ENCODE results near the gene HDAC11.
"Not testable (repeated sequence)": the region's sequence is repeated elsewhere in the genome, so short reads cannot be mapped to it uniquely, and the experiment has no call there.

Gene HDAC11

GRCh38 chr3:13470894-13471574, 9.1 kb upstream of the HDAC11 start:
- no peak for DNase-seq (ENCODE audit: low spot score)

DNA sequence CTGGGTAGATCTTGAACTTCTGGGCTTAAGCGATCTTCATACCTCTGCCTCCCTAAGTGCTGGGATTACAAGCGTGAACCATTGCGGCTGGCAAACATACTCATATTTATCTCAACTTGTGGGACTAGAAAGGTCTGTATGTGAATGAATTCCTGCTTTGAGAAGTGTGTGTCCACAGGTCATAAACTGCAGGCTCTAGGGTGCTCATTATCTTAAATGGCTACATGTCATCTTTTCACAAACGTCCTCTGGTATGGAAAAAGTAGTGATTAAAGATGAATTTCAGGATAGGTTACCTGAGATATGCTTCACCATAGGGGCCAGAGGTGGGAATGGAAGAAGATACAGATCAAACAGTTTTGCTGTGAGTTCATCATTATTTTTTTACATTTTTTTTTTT, 7.8 kb upstream of the HDAC11 start:
- DNase-seq (ENCODE audit: low spot score) = no peak

DNA sequence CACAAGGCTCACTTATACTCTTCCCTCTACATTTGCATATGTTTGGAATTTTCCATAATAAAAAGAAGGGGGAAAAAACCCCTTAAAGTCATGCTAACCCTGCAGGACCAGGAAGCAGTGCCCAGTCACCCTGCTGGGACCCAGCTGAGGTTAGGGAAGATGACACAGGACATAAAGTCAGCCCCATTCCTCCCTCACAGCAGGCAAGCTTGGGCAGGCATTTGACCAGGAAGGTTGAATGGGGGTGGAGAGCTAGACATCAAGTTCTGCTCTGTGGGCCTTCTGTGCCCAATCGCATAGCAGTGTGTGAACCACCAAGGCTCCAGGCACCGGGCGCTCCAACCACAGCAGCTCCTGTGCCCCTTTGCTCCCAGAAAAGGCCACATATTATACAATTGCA, 7.1 kb upstream of the HDAC11 start:
- DNase-seq (ENCODE audit: low spot score) = no peak

GRCh38 chr3:13474021-13474420, 6.1 kb upstream of the HDAC11 start:
- no peak for DNase-seq (ENCODE audit: low spot score)

- no peak for DNase-seq (ENCODE audit: low spot score)
Measured at GRCh38 chr3:13474776-13475303, 5.3 kb upstream of the HDAC11 start.

DNA sequence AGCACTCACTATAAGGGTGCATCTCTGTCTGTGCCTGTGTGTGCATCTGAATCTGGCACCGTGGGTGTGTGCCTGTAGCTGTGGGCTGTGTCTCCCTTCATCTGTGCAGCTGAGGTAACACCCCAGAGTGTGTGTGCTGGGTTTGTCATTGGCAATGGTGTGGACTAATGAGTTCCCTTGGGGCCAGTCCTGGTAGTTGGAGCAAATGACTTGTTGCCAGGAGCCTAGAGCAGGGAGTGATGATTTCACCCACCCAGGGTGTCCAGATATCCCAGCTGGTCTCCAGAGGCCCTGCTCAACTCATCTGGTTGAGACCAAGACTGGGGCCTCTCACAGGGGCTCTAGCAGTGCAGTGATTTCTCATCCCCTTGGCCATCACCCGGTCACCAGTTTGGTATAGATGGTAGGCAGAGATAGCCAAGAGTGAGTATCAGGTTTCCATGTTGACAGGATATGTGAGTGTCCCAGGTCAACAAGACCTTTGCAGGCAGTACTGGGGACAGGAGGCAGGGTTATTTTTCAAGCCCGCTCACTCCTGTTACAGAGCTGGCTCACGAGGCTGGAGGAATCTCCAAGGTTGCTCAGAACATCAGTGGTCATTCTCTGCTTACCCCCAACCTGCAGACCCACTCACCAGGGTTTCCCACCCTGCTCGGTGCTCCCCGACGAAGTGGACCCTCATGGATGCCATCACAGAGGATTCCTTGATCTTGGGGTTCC, 4.1 kb upstream of the HDAC11 start:
- DNase-seq (ENCODE audit: low spot score) = peak; percentile 85

GRCh38 chr3:13477943-13478342, 2.2 kb upstream of the HDAC11 start:
- peak; percentile 47 for DNase-seq (ENCODE audit: low spot score)

DNA sequence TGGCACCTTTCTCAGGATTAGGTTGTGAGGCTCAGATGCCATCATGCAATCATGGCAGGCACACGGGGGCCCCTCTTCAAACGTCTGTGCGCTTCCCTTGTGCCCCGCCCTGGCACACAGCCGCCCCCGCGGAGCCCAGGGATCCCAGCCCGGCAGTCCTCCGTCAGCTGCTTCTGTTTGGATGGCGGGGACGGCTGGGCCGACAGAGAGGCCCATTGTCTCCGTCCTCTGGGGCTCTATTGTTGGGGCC, 849 bp upstream of the HDAC11 start:
- no peak for DNase-seq (ENCODE audit: low spot score)

DNA sequence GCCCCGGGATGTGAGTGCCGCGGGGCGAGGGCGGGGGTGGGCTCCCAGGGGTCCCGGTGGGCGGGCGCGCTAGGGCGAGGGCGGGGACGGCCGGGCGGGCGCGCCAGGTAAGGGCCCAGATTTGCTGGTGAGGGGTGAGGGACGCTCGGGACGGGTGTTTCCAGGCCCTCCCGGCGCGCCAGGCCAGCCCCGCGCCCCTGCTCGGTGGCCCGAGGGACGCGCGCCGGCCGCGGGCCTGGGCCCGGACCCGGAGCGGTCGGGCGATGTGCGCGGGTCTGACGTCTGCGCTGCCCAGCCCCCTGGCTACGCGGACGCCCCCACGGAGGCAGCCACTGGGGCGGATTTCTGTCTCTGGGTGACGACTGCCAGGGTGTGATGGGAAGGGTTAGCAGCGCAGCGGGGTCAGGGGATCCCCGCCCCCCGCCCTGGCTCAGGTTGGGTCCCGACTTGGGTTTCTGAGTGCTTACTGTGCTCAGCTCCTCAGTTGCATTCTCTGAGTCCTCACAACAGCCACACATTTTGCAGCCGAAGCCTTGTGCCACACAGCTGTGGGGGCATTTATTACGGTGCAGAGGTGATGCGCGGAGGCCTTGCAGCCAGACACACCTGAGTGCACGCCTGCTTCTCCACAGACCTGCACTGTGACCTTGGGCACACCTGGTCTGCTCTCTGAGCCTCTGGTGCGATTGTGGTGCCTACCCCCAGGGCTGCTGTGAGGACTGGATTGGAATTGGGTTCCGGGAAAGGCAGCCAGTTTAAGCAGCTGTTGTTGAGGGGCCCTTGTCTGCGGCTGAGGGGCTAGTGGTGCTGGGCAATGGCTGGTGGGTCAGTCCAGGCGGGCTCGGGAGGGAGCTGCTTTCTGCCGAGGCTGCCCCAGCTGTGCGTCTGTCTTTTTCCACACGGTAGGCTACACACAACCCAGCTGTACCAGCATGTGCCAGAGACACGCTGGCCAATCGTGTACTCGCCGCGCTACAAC, 523 bp downstream of the HDAC11 start:
- no peak for DNase-seq (ENCODE audit: low spot score)

GRCh38 chr3:13482106-13482690, 2.1 kb downstream of the HDAC11 start:
- DNase-seq (ENCODE audit: low spot score) = no peak

- no peak for DNase-seq (ENCODE audit: low spot score)
Measured at GRCh38 chr3:13483286-13483685, 3.2 kb downstream of the HDAC11 start.

GRCh38 chr3:13483988-13484695, 4.0 kb downstream of the HDAC11 start:
- no peak for DNase-seq (ENCODE audit: low spot score)

- DNase-seq (ENCODE audit: low spot score) = no peak
Measured at GRCh38 chr3:13484851-13485590, 4.9 kb downstream of the HDAC11 start.

DNA sequence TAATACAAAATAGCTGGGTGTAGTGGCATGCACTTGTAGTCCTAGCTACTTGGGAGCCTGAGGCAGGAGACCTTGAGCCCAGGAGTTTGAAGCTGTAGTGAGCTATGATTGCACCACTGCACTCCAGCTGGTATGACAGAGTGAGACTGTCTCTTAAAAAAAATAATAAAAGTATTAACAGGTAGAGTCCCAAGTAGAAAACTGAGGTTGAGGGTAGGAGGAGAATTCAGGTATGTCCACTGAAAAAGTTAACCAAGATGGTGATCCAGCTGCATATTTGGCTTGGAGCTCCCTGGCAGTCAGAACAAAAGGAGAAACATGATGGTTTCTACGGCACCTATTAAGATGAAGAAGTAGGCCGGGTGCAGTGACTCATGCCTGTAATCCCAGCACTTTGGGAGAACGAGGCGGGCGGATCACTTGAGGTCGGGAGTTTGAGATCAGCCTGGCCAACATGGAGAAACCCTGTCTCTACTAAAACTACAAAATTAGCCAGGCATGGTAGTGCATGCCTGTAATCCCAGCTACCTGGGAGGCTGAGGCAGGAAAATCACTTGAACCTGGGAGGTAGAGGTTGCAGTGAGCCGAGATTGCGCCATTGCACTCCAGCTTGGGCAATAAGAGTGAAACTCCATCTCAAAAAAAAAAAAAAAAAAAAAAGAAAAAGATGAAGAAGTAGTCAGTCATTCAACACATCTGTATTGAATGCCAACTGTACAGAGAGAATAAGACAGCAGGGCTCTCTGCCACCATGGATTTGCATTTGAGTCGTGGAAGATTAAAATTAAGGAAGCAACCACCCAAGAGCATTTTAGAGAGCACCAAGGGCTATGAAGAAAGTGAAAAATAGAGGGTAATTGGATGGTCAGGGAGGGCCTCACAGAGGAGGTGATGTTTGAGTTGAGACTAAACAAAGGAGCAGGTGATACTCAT, 5.8 kb downstream of the HDAC11 start:
- DNase-seq (ENCODE audit: low spot score) = not testable (repeated sequence)

DNA sequence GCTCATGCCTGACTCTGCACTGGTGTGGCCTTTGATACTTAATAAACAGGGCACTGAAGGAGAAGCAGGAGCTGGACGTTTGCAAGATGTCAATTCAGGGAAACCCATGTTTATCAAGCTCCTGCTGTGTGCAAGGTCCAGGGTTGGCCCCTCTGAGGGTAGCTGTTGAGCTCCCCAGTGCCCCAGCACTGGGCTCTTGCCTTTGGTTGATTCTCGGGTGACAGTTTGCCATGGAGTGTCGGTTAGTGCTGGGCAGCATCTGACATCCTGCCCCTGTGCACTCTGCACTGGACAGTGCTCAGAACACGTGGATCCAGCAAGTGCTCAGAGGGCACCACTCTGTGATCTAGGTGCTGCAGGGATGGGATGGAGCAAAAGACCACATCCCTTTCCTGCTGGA, 7.3 kb downstream of the HDAC11 start:
- DNase-seq (ENCODE audit: low spot score) = no peak

DNA sequence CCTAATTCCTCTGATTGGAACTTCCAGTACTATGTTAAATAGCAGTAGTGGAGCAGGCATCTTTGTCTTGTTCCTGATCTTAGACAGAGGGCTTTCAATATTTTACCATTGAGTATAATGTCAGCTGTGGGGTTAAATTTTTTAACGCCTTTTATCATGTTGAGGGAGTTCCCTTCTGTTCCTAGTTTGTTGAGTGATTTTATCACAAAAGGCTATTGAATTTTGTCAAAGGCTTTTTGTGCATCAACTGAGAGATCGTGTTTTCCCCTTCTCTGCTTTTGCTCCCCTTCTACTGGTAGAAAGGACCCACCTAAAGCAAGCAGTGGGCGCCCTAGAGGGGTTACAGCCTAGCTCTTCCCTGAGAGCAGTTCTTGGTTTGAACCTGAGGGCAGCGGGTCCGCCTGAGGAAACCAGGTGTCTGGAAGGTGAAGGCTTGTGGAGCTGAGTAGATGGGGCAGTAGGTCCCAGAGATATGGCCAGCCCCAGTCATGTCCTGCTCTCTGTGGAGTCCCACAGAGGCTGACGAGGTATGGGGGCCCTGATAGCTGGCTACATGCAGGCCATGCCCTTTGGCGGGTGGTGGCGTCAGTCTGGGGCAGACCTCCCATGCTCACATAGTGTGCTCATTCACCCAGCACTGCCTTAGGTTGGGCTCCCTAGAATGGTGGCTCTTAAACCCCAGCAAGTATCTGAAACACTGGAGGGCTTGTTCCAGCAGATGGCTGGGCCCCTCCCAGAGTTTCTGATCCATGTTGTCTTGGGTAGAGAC, 11.3 kb downstream of the HDAC11 start:
- no peak for DNase-seq (ENCODE audit: low spot score)

DNA sequence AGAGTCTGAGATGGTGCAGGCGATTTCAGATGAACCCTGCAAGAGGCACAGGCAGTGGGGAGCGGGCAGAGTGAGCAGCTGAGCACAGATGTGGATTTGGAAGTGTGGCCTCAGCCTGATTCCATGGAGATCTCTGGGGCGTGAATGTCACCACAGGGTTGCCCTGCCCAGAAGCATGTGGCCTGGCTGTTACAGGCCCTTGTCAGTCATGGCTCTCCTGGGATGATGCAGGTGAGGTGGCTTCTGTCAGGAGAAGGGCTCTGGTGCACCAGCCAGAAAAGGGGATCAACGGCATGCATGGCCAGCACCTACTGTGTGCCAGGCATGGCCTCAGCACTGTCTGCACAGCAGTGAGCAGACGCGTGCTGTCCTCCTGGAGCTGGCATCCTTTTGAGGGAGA, 11.9 kb downstream of the HDAC11 start:
- DNase-seq (ENCODE audit: low spot score) = no peak
